KOPT-K1 (cell line): Measurements from ENCODE around the gene PRLR.
"Not testable (repeated sequence)": the region's sequence is repeated elsewhere in the genome, so short reads cannot be mapped to it uniquely, and the experiment has no call there.

Experiments
- H3K27ac ChIP-seq: fragments of 200-600 bp; sonication (generic); 2 replicates; pipeline ENCODE4 v1.5.1; 2016; ENCODE audit warnings: antibody characterized with exemption, mild to moderate bottlenecking, low read depth, low read length; ENCODE audit not compliant: poor library complexity, severe bottlenecking
- H3K36me3 ChIP-seq: fragments of 200-600 bp; sonication (generic); 2 replicates; pipeline ENCODE4 v1.5.1; 2017; ENCODE audit warnings: antibody characterized with exemption, mild to moderate bottlenecking, low read length, moderate library complexity; ENCODE audit not compliant: insufficient read depth
- H3K9me3 ChIP-seq: fragments of 200-600 bp; sonication (generic); 2 replicates; pipeline ENCODE4 v1.5.1; 2017; ENCODE audit warnings: antibody characterized with exemption, low read length, mild to moderate bottlenecking; ENCODE audit not compliant: insufficient read depth, poor library complexity, severe bottlenecking

The PRLR gene

GRCh38 chr5:35050541-35051126, 179.7 kb downstream of the PRLR start:
- H3K36me3 ChIP-seq = no peaks in the 10 kb centered on the region
- H3K9me3 ChIP-seq = no peaks in the 10 kb centered on the region
- H3K27ac ChIP-seq = no peak overlapping the region

- Histone ChIP-seq H3K27ac (no peak overlapping the region), H3K9me3 (no peaks in the 10 kb centered on the region)
These were observed 181.4 kb downstream of the PRLR start for GRCh38 chr5:35048910-35049309.

GRCh38 chr5:35047785-35048404, 182.4 kb downstream of the PRLR start, which contains the start of gene AGXT2:
Gene AGXT2 (minus strand): TSS chr5:35047949. CDS start chr5:35047892, 57 bp downstream.
- no peak within 1 kb of the TSS for H3K27ac ChIP-seq
- H3K9me3 ChIP-seq = no peaks in the 10 kb centered on the region
- no peaks in the 10 kb centered on the region for H3K36me3 ChIP-seq

More at GRCh38 chr5:35048910-35049309, 181.4 kb downstream of the PRLR start:
- H3K36me3 ChIP-seq = no peaks in the 10 kb centered on the region

- Histone ChIP-seq H3K36me3 (no peaks in the 10 kb centered on the region), H3K27ac (no peak overlapping the region), H3K9me3 (no peaks in the 10 kb centered on the region)
These were observed 183.5 kb downstream of the PRLR start for GRCh38 chr5:35046774-35047173.

GRCh38 chr5:35045280-35045679, 185.0 kb downstream of the PRLR start:
- no peak overlapping the region for H3K27ac ChIP-seq
- H3K36me3 ChIP-seq = no peaks in the 10 kb centered on the region
- no peaks in the 10 kb centered on the region for H3K9me3 ChIP-seq

GRCh38 chr5:35044649-35045048, 185.6 kb downstream of the PRLR start:
- Histone ChIP-seq H3K27ac (no peak overlapping the region), H3K36me3 (no peaks in the 10 kb centered on the region)

GRCh38 chr5:35042781-35043180, 187.5 kb downstream of the PRLR start:
- H3K36me3 ChIP-seq = no peaks in the 10 kb centered on the region
- H3K27ac ChIP-seq = no peak overlapping the region
- no peaks in the 10 kb centered on the region for H3K9me3 ChIP-seq

More at GRCh38 chr5:35044649-35045048, 185.6 kb downstream of the PRLR start:
- H3K9me3 ChIP-seq = no peaks in the 10 kb centered on the region

- Histone ChIP-seq H3K36me3 (no peaks in the 10 kb centered on the region), H3K9me3 (no peaks in the 10 kb centered on the region), H3K27ac (no peak overlapping the region)
These were observed 189.0 kb downstream of the PRLR start for GRCh38 chr5:35041261-35041660.

GRCh38 chr5:35038891-35039290, 191.4 kb downstream of the PRLR start:
- Histone ChIP-seq H3K36me3 (no peaks in the 10 kb centered on the region), H3K9me3 (no peaks in the 10 kb centered on the region), H3K27ac (no peak overlapping the region)

GRCh38 chr5:35036536-35036935, 193.8 kb downstream of the PRLR start:
- Histone ChIP-seq H3K36me3 (no peaks in the 10 kb centered on the region), H3K27ac (no peak overlapping the region), H3K9me3 (no peaks in the 10 kb centered on the region)

- not testable (repeated sequence) for H3K36me3 ChIP-seq, H3K27ac ChIP-seq, H3K9me3 ChIP-seq
These were observed 194.4 kb downstream of the PRLR start for GRCh38 chr5:35035929-35036328.

- no peaks in the 10 kb centered on the region for H3K36me3 ChIP-seq
- no peak overlapping the region for H3K27ac ChIP-seq
- H3K9me3 ChIP-seq = no peaks in the 10 kb centered on the region
These were observed 195.0 kb downstream of the PRLR start for GRCh38 chr5:35035271-35035670.

GRCh38 chr5:35032356-35032755, 197.9 kb downstream of the PRLR start:
- H3K9me3 ChIP-seq = no peaks in the 10 kb centered on the region
- H3K27ac ChIP-seq = no peak overlapping the region
- no peaks in the 10 kb centered on the region for H3K36me3 ChIP-seq

GRCh38 chr5:35031276-35031675, 199.0 kb downstream of the PRLR start:
- Histone ChIP-seq H3K27ac (no peak overlapping the region), H3K9me3 (no peaks in the 10 kb centered on the region), H3K36me3 (no peaks in the 10 kb centered on the region)

- H3K9me3 ChIP-seq = no peaks in the 10 kb centered on the region
- H3K27ac ChIP-seq = no peak overlapping the region
- no peaks in the 10 kb centered on the region for H3K36me3 ChIP-seq
These were observed 199.7 kb downstream of the PRLR start for GRCh38 chr5:35030426-35031100.

- Histone ChIP-seq H3K36me3 (no peaks in the 10 kb centered on the region), H3K27ac (no peak overlapping the region), H3K9me3 (no peaks in the 10 kb centered on the region)
These were observed 201.0 kb downstream of the PRLR start for GRCh38 chr5:35029333-35029732.
